ENCODE results near the gene DLL4. TPM values are rescaled to one million over a fixed set of nuclear protein-coding genes. Genes with fewer than 3 reads are reported as not detected.

The DLL4 gene
- total RNA-seq, 4 donors from 2014 or later, result 1.9 to 9.7 (median 6.4) TPM

GRCh38 chr15:40921949-40922607 lies 7.1 kb upstream of the DLL4 start:
- H3K27ac ChIP-seq, result no peak overlapping the region
- H3K36me3 ChIP-seq, result no peaks in the 10 kb centered on the region
- peaks cover 23% of the 10 kb centered on the region for H3K27me3 ChIP-seq
- H3K4me1 ChIP-seq, result peaks cover 0 to 16% (median 8%) of the 10 kb centered on the region in 3 donors
- no peak for ATAC-seq
- no peak overlapping the region for H3K4me3 ChIP-seq
- 71 to 83% methylated on average over 3 to 5 of the region's 5 CpGs for WGBS, 2 donors (ENCODE audit: low coverage in 1 of 2)
- TF ChIP-seq, protein P1, sequence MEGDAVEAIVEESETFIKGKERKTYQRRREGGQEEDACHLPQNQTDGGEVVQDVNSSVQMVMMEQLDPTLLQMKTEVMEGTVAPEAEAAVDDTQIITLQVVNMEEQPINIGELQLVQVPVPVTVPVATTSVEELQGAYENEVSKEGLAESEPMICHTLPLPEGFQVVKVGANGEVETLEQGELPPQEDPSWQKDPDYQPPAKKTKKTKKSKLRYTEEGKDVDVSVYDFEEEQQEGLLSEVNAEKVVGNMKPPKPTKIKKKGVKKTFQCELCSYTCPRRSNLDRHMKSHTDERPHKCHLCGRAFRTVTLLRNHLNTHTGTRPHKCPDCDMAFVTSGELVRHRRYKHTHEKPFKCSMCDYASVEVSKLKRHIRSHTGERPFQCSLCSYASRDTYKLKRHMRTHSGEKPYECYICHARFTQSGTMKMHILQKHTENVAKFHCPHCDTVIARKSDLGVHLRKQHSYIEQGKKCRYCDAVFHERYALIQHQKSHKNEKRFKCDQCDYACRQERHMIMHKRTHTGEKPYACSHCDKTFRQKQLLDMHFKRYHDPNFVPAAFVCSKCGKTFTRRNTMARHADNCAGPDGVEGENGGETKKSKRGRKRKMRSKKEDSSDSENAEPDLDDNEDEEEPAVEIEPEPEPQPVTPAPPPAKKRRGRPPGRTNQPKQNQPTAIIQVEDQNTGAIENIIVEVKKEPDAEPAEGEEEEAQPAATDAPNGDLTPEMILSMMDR (IDR thresholded peaks at IDR 0.05), result no peak
- TF ChIP-seq POLR2AphosphoS5 (IDR thresholded peaks at IDR 0.05), result no peak
- TF ChIP-seq EP300 (IDR thresholded peaks at IDR 0.05), result no peak
- TF ChIP-seq POLR2A (IDR thresholded peaks at IDR 0.05), result no peak
- no peaks in the 10 kb centered on the region for H3K9me3 ChIP-seq

DNA sequence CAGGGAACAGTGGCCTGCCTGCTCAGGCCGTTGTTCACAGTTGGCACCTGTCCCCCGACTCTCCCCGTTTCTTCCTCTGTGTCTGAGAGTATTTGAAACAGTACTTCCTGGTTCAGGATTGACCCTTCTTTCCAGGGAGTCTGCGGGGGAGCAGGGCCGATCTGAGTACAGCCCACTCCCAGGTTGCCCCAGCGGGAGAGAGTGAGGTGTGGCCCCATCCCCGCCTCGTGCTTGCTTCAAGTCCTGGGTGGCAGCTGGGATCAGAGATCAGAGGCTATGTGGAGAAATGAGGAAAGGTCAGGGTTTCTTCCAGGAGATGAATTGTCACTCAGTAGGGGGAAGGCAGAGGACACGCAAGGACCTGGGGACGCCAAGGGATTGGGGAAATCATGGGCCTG lies 6.5 kb upstream of the DLL4 start:
- H3K4me1 ChIP-seq, result peaks cover 0 to 21% (median 9%) of the 10 kb centered on the region in 3 donors
- WGBS, 2 donors (ENCODE audit: low coverage in 1 of 2), result 40 to 52% methylated on average over 2 to 3 of the region's 10 CpGs
- no peaks in the 10 kb centered on the region for H3K36me3 ChIP-seq
- TF ChIP-seq, protein P1 (IDR thresholded peaks at IDR 0.05), result no peak
- TF ChIP-seq EP300 (IDR thresholded peaks at IDR 0.05), result no peak
- no peak for TF ChIP-seq POLR2AphosphoS5 (IDR thresholded peaks at IDR 0.05)
- TF ChIP-seq POLR2A (IDR thresholded peaks at IDR 0.05), result no peak
- ATAC-seq, result no peak
- H3K4me3 ChIP-seq, result no peak overlapping the region
- no peaks in the 10 kb centered on the region for H3K9me3 ChIP-seq
- H3K27ac ChIP-seq, result no peak overlapping the region
- H3K27me3 ChIP-seq, result peaks cover 28% of the 10 kb centered on the region

GRCh38 chr15:40923551-40923950 lies 5.6 kb upstream of the DLL4 start:
- no peak overlapping the region for H3K27ac ChIP-seq
- H3K4me1 ChIP-seq, result peaks cover 0 to 30% (median 18%) of the 10 kb centered on the region in 3 donors
- no peak overlapping the region for H3K4me3 ChIP-seq
- no peaks in the 10 kb centered on the region for H3K36me3 ChIP-seq
- no peak for ATAC-seq
- peaks cover 37% of the 10 kb centered on the region for H3K27me3 ChIP-seq
- TF ChIP-seq, protein P1 (IDR thresholded peaks at IDR 0.05), result no peak
- TF ChIP-seq POLR2AphosphoS5 (IDR thresholded peaks at IDR 0.05) (no peak), POLR2A (IDR thresholded peaks at IDR 0.05) (no peak), EP300 (IDR thresholded peaks at IDR 0.05) (no peak)
- H3K9me3 ChIP-seq, result no peaks in the 10 kb centered on the region
- WGBS, 2 donors (ENCODE audit: low coverage in 1 of 2), result 86% methylated on average over 6 of the region's 9 CpGs; no CpG with 5 or more reads in 1 of the 2 donors

GRCh38 chr15:40925495-40925862 lies 3.7 kb upstream of the DLL4 start:
- Histone ChIP-seq H3K27me3 (peaks cover 57% of the 10 kb centered on the region), H3K27ac (no peak overlapping the region), H3K4me3 (no peak overlapping the region), H3K36me3 (no peaks in the 10 kb centered on the region), H3K9me3 (no peaks in the 10 kb centered on the region), H3K4me1 (peaks cover 0 to 50% (median 35%) of the 10 kb centered on the region in 3 donors)
- TF ChIP-seq POLR2A (IDR thresholded peaks at IDR 0.05), result no peak
- TF ChIP-seq, protein P1 (IDR thresholded peaks at IDR 0.05), result no peak
- TF ChIP-seq EP300 (IDR thresholded peaks at IDR 0.05), result no peak
- TF ChIP-seq POLR2AphosphoS5 (IDR thresholded peaks at IDR 0.05), result no peak
- WGBS, 2 donors (ENCODE audit: low coverage in 1 of 2), result 18% methylated on average over 2 of the region's 30 CpGs; no CpG with 5 or more reads in 1 of the 2 donors
- ATAC-seq, result no peak
